HG03103 (cell line): ENCODE measurements around the gene GMDS.

ENCODE experiments used
- ATAC-seq: cut with Tn5 transposase; IDR thresholded peaks from one replicate; pipeline ENCODE4 v1.9.1; 2021; ENCODE audit warnings: low read depth; ENCODE audit not compliant: unreplicated experiment

Gene GMDS

GRCh38 chr6:2141644-2142290, 103.6 kb downstream of the GMDS start:
- no peak for ATAC-seq

- ATAC-seq, result no peak
These were observed 104.8 kb downstream of the GMDS start for GRCh38 chr6:2140438-2141128.

GRCh38 chr6:2135401-2135800, 110.0 kb downstream of the GMDS start:
- no peak for ATAC-seq

GRCh38 chr6:2134554-2134953, 110.9 kb downstream of the GMDS start:
- ATAC-seq, result no peak

- ATAC-seq, result no peak
These were observed 111.6 kb downstream of the GMDS start for GRCh38 chr6:2133716-2134310.

- no peak for ATAC-seq
These were observed 112.5 kb downstream of the GMDS start for GRCh38 chr6:2132916-2133315.

- ATAC-seq, result no peak
These were observed 113.0 kb downstream of the GMDS start for GRCh38 chr6:2132416-2132815.

GRCh38 chr6:2129182-2129621, 116.2 kb downstream of the GMDS start:
- ATAC-seq, result peak; percentile 67

GRCh38 chr6:2127484-2127911, 117.9 kb downstream of the GMDS start:
- ATAC-seq, result no peak

- ATAC-seq, result no peak
These were observed 119.1 kb downstream of the GMDS start for GRCh38 chr6:2126351-2126750.

- no peak for ATAC-seq
These were observed 120.2 kb downstream of the GMDS start for GRCh38 chr6:2125158-2125557.

GRCh38 chr6:2124260-2124709, 121.1 kb downstream of the GMDS start:
- ATAC-seq, result no peak

- ATAC-seq, result no peak
These were observed 124.5 kb downstream of the GMDS start for GRCh38 chr6:2120912-2121311.

- no peak for ATAC-seq
These were observed 126.1 kb downstream of the GMDS start for GRCh38 chr6:2119275-2119674.

- no peak for ATAC-seq
These were observed 127.3 kb downstream of the GMDS start for GRCh38 chr6:2118136-2118535.

- ATAC-seq, result no peak
These were observed 128.0 kb downstream of the GMDS start for GRCh38 chr6:2117447-2117846.

GRCh38 chr6:2116496-2116895, 128.9 kb downstream of the GMDS start:
- no peak for ATAC-seq

GRCh38 chr6:2114100-2114499, 131.3 kb downstream of the GMDS start:
- ATAC-seq, result no peak

- ATAC-seq, result no peak
These were observed 134.2 kb downstream of the GMDS start for GRCh38 chr6:2111162-2111677.

- ATAC-seq, result no peak
These were observed 134.9 kb downstream of the GMDS start for GRCh38 chr6:2110504-2110903.

- no peak for ATAC-seq
These were observed 135.6 kb downstream of the GMDS start for GRCh38 chr6:2109796-2110195.
